HEK293T (cell line): ENCODE measurements around the gene UCP2.
A peak's percentile ranks its signal among the peaks of the same experiment; 100 is the strongest.

Source experiments
- CTCF ChIA-PET: fragments of 350-600 bp; formaldehyde crosslinking; extraction: SDS; loops from one replicate; lab custom pipeline; 2021; ENCODE audit warnings: antibody characterized with exemption, inconsistent platforms; lab: Yijun Ruan, JAX
- POLR2A ChIA-PET: fragments of 350-600 bp; formaldehyde crosslinking; extraction: SDS; loops from one replicate; lab custom pipeline; 2020; ENCODE audit warnings: antibody characterized with exemption, inconsistent platforms; lab: Yijun Ruan, JAX
- DNase-seq: peaks from one replicate; pipeline ENCODE4 v3.0.0; 2012; ENCODE audit warnings: mixed read lengths; ENCODE audit errors: extremely low spot score
- ARNT ChIP-seq: fragments of 450-650 bp; IDR thresholded peaks from 2 replicates; pipeline ENCODE4 v1.6.1; 2017; ENCODE audit warnings: mild to moderate bottlenecking
- BHLHE40 ChIP-seq: fragments of 450-650 bp; IDR thresholded peaks from 2 replicates; pipeline ENCODE4 v1.6.1; 2016; ENCODE audit warnings: mild to moderate bottlenecking, moderate library complexity, borderline replicate concordance
- CTBP1 ChIP-seq: fragments of 450-650 bp; IDR thresholded peaks from 2 replicates; pipeline ENCODE4 v1.6.1; 2016; ENCODE audit warnings: borderline replicate concordance
- ELF4 ChIP-seq: fragments of 450-650 bp; IDR thresholded peaks from 2 replicates; pipeline ENCODE4 v1.6.1; 2017; ENCODE audit warnings: antibody characterized with exemption
- FOXA1 ChIP-seq: fragments of 450-650 bp; IDR thresholded peaks from 2 replicates; pipeline ENCODE4 v1.6.1; 2016; ENCODE audit warnings: mild to moderate bottlenecking
- FOXK2 ChIP-seq: fragments of 450-650 bp; IDR thresholded peaks from 2 replicates; pipeline ENCODE4 v1.6.1; 2016; ENCODE audit warnings: mild to moderate bottlenecking
- FOXM1 ChIP-seq: fragments of 450-650 bp; IDR thresholded peaks from 2 replicates; pipeline ENCODE4 v1.6.1; 2017; ENCODE audit warnings: mild to moderate bottlenecking, borderline replicate concordance
- HDGF ChIP-seq: fragments of 450-650 bp; IDR thresholded peaks from 2 replicates; pipeline ENCODE4 v1.6.1; 2017; ENCODE audit warnings: antibody characterized with exemption, borderline replicate concordance
- L3MBTL2 ChIP-seq: fragments of 450-650 bp; conservative IDR thresholded peaks from 2 replicates; pipeline ENCODE4 v1.6.1; 2016; ENCODE audit warnings: mild to moderate bottlenecking
- LEF1 ChIP-seq: fragments of 450-650 bp; IDR thresholded peaks from 2 replicates; pipeline ENCODE4 v1.6.1; 2017; ENCODE audit warnings: mild to moderate bottlenecking, borderline replicate concordance
- NFRKB ChIP-seq: fragments of 450-650 bp; IDR thresholded peaks from 2 replicates; pipeline ENCODE4 v1.6.1; 2016; ENCODE audit warnings: mild to moderate bottlenecking, moderate library complexity
- SP1 ChIP-seq: fragments of 450-650 bp; IDR thresholded peaks from 2 replicates; pipeline ENCODE4 v1.6.1; 2017
- SUZ12 ChIP-seq: fragments of 450-650 bp; IDR thresholded peaks from 2 replicates; pipeline ENCODE4 v1.6.1; 2016; ENCODE audit warnings: mild to moderate bottlenecking
- TARDBP ChIP-seq: fragments of 450-650 bp; IDR thresholded peaks from 2 replicates; pipeline ENCODE4 v1.6.1; 2016
- ZNF384 ChIP-seq: fragments of 450-650 bp; IDR thresholded peaks from 2 replicates; pipeline ENCODE4 v1.6.1; 2016
- TF ChIP-seq, protein P1 (sequence below): fragments of 450-650 bp; IDR thresholded peaks from 2 replicates; pipeline ENCODE4 v1.6.1; 2016

The UCP2 gene

DNA sequence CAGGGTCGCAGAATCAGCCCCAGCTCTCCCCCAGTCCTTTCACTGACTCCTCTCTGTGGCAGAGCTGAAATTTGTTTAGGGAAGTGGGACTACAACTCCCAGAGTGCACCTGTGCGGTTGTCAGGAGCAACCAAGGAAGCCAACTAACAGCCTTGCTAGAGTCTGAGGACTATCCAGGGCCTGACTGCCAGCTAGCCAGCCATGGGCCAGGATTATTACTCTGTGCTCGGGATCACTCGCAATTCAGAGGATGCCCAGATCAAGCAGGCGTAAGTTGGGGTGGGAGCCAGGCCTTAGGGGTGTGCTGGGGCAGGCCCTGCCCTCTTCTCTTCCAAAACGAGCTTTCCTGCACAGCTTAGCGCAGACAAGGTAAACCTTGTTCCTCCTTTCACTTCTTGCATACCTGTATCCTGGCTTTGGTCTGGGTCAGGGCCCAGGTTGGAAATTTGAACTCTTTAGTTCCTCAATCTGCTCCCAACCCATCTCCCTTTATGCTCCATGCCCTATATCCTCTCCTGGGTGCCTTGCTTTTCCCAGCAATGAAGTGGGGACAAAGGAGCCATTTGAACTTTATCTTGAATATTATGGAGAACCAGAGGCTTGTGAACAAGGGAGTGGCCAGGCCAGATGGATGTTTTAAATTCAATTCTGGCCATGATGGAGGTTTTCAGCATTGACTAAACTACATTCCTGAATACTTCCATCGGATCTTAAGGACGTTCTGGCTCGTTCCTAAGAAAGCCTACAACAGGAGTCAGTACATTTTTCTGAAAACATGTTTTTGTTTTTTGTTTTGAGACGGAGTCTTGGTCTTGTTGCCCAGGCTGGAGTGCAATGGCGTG, 31.6 kb downstream of the UCP2 start, which contains the start of gene DNAJB13:
TSS of gene DNAJB13 (plus strand) at position 158 of the 842 bp plus-strand sequence. CDS start at position 202, 44 bp downstream.
- ChIA-PET POLR2A (no interaction called here), CTCF (interaction anchor here (0.6 kb wide), 1 partner anchor 29 kb away, joined by 3 read pairs; no protein-coding TSS in a partner anchor)

DNA sequence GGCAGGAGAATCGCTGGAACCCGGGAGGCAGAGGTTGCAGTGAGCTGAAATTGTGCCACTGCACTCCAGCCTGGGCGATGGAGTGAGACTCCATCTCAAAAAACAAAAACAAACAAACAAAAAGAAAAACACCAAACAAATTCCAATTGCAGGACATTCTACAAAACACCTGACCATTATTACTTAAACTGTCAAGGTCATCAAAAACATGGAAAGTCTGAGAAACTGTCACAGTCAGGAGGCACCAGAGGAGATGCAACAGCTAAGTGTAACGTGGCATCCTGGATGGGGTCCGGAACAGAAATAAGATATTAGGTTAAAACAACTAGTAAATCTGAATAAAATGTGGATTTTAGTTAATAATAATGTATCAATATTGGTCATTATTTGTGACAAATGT, 32.7 kb downstream of the UCP2 start:
- POLR2A ChIA-PET: no interaction called here
- TF ChIP-seq ARNT (no peak), BHLHE40 (no peak), TARDBP (no peak), L3MBTL2 (no peak), FOXM1 (no peak), NFRKB (no peak), CTBP1 (no peak), FOXK2 (no peak), LEF1 (no peak), SUZ12 (no peak), ELF4 (no peak), FOXA1 (no peak), ZNF384 (no peak), SP1 (no peak), HDGF (no peak)
- TF ChIP-seq, protein P1, sequence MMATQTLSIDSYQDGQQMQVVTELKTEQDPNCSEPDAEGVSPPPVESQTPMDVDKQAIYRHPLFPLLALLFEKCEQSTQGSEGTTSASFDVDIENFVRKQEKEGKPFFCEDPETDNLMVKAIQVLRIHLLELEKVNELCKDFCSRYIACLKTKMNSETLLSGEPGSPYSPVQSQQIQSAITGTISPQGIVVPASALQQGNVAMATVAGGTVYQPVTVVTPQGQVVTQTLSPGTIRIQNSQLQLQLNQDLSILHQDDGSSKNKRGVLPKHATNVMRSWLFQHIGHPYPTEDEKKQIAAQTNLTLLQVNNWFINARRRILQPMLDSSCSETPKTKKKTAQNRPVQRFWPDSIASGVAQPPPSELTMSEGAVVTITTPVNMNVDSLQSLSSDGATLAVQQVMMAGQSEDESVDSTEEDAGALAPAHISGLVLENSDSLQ: no peak
- CTCF ChIA-PET: no interaction called here
- no peak for DNase-seq

More for the DNA sequence above, 31.6 kb downstream of the UCP2 start, which contains the start of gene DNAJB13:
- DNase-seq: peak; percentile 78
- TF ChIP-seq NFRKB: no peak
- TF ChIP-seq HDGF: no peak
- TF ChIP-seq FOXA1: no peak

DNA sequence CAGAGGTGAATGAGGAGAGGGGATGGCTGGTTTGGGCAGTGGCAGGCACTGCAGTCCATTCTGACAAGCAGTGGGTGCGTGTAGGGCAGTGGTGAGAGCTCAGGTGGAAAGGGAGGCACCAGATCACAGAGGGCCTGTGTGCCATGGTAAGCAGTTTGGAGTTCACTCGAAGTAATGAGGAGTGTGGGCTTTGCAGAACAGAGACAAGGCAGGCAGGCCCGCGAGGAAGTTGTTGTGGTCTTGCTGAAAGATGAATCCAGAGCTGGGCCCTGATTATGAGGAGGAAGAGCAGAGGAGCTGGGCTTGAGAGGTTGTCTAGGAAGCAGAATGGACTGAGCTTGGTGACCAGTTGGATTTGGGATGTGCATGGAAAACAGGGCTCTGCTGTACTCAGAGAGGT, 33.4 kb downstream of the UCP2 start:
- TF ChIP-seq BHLHE40: no peak
- TF ChIP-seq FOXM1: no peak
- no peak for TF ChIP-seq FOXK2
- no peak for TF ChIP-seq L3MBTL2
- no peak for TF ChIP-seq SP1
- TF ChIP-seq CTBP1: no peak
- no peak for TF ChIP-seq ELF4
- TF ChIP-seq NFRKB: no peak
- TF ChIP-seq ARNT: no peak
- TF ChIP-seq, protein P1: no peak
- TF ChIP-seq FOXA1: no peak
- TF ChIP-seq SUZ12: no peak
- TF ChIP-seq HDGF: no peak
- CTCF ChIA-PET: no interaction called here
- POLR2A ChIA-PET: no interaction called here
- no peak for DNase-seq

DNA sequence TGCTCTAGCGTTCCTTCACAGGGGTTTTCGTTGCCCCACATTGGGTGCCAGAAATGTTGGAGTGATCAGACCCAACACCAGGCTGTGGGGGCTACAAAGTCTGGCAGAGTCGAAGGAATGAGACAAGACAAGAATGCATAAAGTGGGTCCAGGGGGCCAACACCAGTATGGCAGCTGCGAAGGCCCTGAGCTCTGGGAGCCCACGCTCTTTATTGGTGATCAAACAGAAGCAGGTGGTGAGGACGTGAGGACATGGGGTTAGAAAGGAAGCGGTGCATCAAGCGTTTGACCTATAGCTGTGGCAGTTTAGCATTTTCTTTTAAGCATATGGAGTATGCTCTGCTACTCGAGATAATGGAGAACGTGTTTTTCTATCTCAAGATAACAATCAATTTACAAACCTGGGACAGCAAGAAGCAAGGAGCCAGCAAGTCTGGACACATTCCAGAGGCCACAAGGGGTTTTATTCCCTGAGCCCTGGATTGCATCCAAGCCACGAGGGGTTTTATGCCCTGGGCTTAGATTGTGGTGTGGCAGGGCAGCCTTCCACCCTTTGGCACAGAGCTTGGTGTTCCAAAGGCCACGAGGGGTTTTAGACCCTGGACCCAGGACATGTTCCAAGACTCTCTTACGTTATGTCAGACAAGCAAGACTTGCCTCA, 35.7 kb downstream of the UCP2 start:
- TF ChIP-seq CTBP1: no peak
- CTCF ChIA-PET: no interaction called here
- POLR2A ChIA-PET: interaction anchor here (1.1 kb wide), 1 partner anchor 167 kb away, joined by 3 read pairs; no protein-coding TSS in a partner anchor
- no peak for DNase-seq

DNA sequence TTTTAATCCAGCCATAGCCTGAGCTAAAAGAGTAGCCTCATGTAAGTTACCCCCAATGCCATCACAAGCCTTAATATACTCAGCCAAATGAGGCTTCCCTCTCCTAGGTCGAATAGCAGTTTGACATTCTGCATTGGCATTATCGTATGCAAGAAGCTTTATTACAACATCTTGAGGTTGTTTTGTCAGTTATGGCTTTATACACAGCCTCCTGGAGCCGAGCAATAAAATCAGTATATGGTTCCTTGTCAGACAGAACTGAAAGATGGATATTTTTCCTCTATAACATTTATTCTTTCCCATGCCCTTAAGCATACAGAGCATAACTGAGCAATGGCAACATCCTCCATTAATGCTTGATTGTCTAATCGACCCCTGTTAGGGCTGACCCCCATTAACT, 37.2 kb downstream of the UCP2 start:
- ChIA-PET CTCF (no interaction called here), POLR2A (interaction anchor here (1.1 kb wide), 1 partner anchor 166 kb away, joined by 3 read pairs; no protein-coding TSS in a partner anchor)
- DNase-seq: no peak
- TF ChIP-seq TARDBP (no peak), BHLHE40 (no peak), NFRKB (no peak), FOXK2 (no peak), LEF1 (no peak), HDGF (no peak), SP1 (no peak), L3MBTL2 (no peak), FOXA1 (no peak), ARNT (no peak), ZNF384 (no peak), CTBP1 (no peak), ELF4 (no peak)
- TF ChIP-seq, protein P1: no peak

DNA sequence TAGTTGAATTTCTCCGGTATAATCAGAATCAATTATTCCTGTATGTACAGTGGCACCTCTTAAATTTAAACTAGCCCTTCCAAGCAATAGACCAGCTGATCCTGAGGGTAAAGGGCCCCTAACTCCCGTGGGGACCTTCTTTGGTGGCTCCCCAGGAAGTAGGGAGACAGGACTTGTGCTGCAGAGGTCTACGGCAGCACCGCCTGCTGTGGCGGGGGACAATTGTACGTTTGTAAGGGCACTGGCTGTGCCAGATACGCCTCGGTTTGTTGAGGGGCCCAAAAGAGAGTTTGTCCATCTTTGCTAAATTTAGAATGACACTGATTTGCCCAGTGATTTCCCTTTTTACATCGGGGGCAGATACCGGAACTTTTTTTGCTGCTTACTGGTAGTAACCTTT, 37.7 kb downstream of the UCP2 start:
- ChIA-PET CTCF (no interaction called here), POLR2A (no interaction called here)
- DNase-seq: no peak
- TF ChIP-seq FOXA1 (no peak), LEF1 (no peak), ZNF384 (no peak), L3MBTL2 (no peak), TARDBP (no peak), HDGF (no peak), BHLHE40 (no peak)
